Fibroblast of mammary gland (primary cell): ENCODE data around the gene BPGM.
A peak's percentile ranks its signal among the peaks of the same experiment; 100 is the strongest.
"Not testable (repeated sequence)": the region's sequence is repeated elsewhere in the genome, so short reads cannot be mapped to it uniquely, and the experiment has no call there.

ENCODE experiments used
- DNase-seq: peaks from one replicate; pipeline ENCODE4 v3.0.0-alpha.2; 2010; ENCODE audit warnings: low read depth
- H3K4me3 ChIP-seq: 2 replicates; pipeline ENCODE4 v1.5.1; 2011; ENCODE audit warnings: low read depth, mild to moderate bottlenecking, low read length, moderate library complexity; ENCODE audit not compliant: control insufficient read depth
- TF ChIP-seq, protein P1 (sequence below): conservative IDR thresholded peaks from 2 replicates; pipeline ENCODE4 v1.5.1; 2011; ENCODE audit warnings: low read depth, low read length, inconsistent platforms; ENCODE audit not compliant: control insufficient read depth, insufficient read depth

Gene BPGM

DNA sequence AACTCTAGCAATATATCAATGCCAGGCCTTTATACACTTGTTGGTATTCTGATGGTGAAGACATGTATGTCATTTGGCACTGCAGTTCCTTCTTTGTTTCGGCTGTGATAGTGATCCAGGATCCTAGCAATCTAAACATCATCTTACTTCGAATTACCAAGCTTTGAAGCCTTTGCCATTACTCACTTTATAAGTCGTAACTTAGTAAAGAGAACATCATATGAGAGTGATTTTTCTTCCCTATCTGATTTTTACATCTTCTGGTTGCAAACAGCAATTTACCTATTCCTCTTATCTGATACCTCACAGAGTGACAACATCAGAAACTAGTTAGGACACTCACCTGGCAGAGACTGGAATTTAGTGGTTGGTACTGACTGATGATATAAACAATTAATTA lies 7.6 kb upstream of the BPGM start:
- no peak overlapping the region for H3K4me3 ChIP-seq
- TF ChIP-seq, protein P1, sequence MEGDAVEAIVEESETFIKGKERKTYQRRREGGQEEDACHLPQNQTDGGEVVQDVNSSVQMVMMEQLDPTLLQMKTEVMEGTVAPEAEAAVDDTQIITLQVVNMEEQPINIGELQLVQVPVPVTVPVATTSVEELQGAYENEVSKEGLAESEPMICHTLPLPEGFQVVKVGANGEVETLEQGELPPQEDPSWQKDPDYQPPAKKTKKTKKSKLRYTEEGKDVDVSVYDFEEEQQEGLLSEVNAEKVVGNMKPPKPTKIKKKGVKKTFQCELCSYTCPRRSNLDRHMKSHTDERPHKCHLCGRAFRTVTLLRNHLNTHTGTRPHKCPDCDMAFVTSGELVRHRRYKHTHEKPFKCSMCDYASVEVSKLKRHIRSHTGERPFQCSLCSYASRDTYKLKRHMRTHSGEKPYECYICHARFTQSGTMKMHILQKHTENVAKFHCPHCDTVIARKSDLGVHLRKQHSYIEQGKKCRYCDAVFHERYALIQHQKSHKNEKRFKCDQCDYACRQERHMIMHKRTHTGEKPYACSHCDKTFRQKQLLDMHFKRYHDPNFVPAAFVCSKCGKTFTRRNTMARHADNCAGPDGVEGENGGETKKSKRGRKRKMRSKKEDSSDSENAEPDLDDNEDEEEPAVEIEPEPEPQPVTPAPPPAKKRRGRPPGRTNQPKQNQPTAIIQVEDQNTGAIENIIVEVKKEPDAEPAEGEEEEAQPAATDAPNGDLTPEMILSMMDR, result no peak
- no peak for DNase-seq

DNA sequence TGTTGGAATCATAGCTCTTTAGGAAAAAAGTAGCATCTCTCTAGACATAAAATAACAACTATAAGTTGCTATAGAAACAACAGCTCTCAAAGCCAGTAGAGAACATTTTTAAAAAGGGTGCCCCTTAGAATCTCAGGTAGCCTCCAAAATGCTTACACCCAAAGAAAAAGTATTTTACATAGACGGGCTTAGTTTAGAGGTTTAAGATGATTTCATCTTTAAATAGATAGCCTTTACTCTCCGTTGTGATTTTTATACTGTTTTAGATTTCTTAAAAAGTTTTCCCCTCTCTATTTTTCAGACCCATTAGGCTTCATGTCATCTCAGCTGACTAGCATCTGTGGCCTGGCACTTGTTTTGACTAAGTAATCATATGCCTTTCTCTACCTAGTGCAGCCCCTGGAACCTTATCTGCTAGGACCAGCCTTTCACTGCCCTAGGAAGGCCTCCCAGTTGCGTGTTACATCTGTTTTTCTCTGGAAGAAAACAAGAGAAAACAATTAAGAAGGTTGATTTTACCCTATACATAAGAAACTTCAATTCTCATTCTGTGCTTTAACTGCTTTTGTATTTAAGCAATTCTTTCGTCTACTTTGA lies 6.9 kb upstream of the BPGM start:
- no peak for DNase-seq
- TF ChIP-seq, protein P1, result no peak
- H3K4me3 ChIP-seq, result no peak overlapping the region

DNA sequence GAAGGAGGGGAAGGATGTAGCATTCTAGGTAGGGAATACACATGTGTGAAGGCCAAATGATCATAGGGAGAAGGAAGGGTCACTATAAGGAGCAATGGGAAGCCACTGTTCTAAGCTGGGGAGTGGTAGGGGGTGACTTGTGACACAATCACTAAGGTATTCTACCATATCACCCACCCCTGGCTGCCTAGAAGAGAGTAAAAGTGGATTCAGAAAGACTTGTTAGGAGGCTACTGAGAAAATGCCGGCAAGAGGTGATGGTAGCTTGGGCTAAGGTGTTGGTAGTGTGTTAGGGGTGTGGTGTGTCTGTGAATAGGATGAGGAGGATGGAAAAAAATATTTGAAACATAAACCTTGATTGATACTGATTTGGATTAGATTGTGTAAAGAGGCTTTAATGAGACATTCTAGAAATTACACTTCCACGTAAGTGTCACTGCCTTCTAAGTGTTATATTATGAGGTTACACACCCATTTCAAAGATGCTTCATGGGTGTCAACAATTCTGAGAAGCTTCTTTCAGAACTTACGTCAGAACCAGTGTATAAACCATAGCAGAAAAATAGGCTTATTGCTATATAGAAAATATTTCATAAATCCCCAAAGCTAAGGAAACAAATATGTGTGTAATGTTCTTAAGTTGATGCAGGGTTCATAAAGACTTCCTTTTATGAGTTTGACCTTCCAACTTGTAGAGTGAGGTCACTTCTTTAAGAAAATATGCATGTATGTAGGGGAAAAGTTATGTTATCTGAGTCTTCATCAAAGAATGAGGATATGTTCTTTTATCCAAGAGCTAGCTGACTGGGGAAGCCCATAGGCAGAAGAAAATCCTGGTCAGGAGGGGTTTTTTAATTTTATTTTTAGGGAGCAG lies 5.6 kb upstream of the BPGM start:
- H3K4me3 ChIP-seq, result no peak overlapping the region
- DNase-seq, result no peak
- TF ChIP-seq, protein P1, result no peak

DNA sequence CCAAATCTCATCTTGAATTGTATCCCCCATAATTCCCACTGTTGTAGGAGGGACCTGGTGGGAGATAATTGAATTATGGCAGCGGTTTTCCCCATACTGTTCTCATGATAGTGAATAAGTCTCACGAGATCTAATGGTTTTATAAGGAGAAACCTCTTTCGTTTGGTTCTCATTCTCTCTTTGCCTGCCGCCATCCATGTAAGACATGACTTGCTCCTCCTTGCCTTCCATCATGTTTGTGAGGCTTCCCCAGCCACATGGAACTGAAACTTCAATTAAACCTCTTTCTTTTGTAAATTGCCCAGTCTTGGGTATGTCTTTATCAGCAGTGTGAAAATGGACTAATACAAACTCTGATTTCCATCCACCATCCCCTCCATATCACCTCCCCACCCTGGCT lies 4.7 kb upstream of the BPGM start:
- not testable (repeated sequence) for H3K4me3 ChIP-seq, DNase-seq

DNA sequence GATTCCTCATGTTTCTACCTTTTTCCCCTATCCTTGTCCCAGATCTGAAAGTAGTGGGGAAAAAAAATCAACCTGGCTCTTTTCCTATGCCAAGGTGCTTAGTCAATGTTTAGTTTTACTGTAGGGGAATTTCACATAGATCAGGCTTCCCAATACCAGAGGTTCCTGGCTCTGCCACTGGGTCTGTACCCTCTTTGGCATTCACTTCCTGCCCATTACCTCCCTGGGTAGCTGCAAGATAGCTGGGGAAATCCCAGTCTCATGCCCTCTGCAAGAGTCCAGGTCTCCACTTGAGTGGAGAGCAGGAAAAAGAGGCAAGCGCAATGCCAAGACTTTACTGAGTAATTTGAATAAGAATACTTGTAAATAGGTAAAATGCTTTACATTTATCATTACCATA lies 3.5 kb upstream of the BPGM start:
- TF ChIP-seq, protein P1, result no peak
- H3K4me3 ChIP-seq, result no peak overlapping the region
- DNase-seq, result no peak

DNA sequence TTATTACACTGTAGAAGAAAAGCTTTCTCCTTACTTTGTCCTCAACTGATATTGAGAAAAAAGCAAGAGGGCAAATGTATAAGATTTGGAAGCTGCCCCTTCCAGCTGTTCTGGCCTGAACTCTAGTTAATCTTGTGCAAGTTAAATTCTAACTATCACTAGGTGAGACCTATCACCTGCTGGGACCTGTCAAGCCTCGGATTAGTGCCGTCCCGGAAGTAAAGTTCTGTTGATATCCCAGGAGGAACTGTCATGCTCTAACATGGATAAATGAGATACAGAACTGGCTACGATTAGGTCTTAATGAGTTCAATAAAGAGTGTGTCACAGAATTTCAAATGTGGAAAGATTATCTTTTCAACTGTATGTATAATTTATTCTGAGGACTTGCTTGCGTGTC lies 1.2 kb upstream of the BPGM start:
- H3K4me3 ChIP-seq, result peak overlapping the region; percentile 82
- no peak for DNase-seq
- TF ChIP-seq, protein P1, result no peak

DNA sequence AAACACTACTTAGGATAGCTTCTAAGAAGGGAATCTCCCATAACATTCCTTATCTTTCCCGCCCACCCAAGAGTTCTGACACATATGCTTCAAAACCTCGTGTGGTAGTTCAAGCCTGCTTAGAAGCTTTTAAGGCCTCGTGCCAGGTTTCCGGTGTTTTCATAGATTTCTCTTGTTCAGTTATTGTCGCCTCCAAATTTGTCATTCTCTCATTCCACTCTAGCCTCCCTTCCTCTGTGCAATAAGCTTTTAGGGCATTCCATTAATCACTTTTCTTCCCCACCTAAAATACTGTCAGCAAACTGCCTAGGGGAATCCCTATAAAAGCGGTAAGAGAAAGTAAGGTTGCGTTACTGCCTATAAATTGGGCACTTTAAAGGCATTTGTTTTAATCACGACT lies 718 bp upstream of the BPGM start:
- H3K4me3 ChIP-seq, result peak overlapping the region; percentile 82
- DNase-seq, result peak; percentile 53
- TF ChIP-seq, protein P1, result no peak
